ENCODE results near the gene OR10A3.

- TF ChIP-seq CTCF (IDR thresholded peaks at IDR 0.05) (no peak), EP300 (IDR thresholded peaks at IDR 0.05) (no peak), POLR2A (IDR thresholded peaks at IDR 0.05) (no peak)
Measured at GRCh38 chr11:7967826-7968225, 26.3 kb upstream of the OR10A3 start.

All from upper lobe of left lung (tissue), 4 donors.